GM13977 (cell line): ENCODE measurements around the gene SOX13.

ENCODE experiments used
- DNase-seq: peaks from one replicate; pipeline ENCODE4 v3.0.0; 2012; ENCODE audit warnings: low spot score
- in situ Hi-C: fragments of 300-500 bp; cut with MboI; formaldehyde crosslinking; loops from one replicate; pipeline ENCODE4 v1.12.0; 2022; ENCODE audit warnings: low sequenced_read_pairs, low pct_unique_long_range_greater_than_20kb, mixed read lengths, inconsistent platforms; ENCODE audit not compliant: unreplicated experiment
- TF ChIP-seq, protein P1 (sequence below): IDR thresholded peaks from 2 replicates; pipeline ENCODE4 v1.5.1; 2012; ENCODE audit warnings: mild to moderate bottlenecking, control low read depth; ENCODE audit not compliant: insufficient read depth; ENCODE audit errors: extremely low read depth, missing control alignments

Gene SOX13

DNA sequence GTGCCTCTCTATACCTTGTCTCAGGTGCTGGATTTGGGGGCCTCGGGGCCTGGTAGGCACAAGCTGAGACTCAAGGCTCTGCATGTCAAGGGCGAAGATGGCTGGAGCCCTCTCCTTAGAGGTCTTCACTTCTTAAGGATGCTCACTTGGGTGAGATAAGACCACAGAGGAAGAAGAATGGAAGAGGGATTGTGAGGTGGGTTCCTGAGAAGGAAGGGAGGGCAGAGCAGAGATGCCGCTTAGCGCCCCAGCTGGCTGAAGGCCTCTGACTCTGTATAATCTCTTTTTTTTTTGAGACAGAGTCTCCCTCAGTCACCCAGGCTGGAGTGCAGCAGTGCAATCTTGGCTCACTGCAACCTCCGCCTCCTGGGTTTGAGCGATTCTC is 32.2 kb downstream of the SOX13 start:
- no peak for DNase-seq
- TF ChIP-seq, protein P1, sequence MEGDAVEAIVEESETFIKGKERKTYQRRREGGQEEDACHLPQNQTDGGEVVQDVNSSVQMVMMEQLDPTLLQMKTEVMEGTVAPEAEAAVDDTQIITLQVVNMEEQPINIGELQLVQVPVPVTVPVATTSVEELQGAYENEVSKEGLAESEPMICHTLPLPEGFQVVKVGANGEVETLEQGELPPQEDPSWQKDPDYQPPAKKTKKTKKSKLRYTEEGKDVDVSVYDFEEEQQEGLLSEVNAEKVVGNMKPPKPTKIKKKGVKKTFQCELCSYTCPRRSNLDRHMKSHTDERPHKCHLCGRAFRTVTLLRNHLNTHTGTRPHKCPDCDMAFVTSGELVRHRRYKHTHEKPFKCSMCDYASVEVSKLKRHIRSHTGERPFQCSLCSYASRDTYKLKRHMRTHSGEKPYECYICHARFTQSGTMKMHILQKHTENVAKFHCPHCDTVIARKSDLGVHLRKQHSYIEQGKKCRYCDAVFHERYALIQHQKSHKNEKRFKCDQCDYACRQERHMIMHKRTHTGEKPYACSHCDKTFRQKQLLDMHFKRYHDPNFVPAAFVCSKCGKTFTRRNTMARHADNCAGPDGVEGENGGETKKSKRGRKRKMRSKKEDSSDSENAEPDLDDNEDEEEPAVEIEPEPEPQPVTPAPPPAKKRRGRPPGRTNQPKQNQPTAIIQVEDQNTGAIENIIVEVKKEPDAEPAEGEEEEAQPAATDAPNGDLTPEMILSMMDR: no peak
- in situ Hi-C loops: no loop called here

DNA sequence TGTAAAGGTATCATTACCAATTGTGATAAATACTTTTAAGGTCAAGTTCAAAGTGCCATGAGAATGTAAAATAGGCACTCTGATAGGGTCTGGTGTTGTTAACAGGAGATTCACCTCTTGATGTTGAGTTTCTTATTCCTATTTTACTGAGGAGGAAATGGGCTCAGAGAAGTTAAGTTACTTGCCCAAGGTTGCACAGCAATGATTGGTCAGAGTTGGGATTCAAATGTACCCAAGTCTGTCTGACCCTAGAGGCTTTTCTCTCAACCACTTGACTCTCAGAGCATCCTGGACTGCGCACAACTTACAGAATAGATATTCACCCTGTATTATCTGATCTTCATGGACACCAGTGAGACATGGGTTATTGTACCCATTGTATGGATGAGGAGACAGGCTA is 33.9 kb downstream of the SOX13 start:
- TF ChIP-seq, protein P1: no peak
- in situ Hi-C loops: no loop called here
- DNase-seq: no peak

DNA sequence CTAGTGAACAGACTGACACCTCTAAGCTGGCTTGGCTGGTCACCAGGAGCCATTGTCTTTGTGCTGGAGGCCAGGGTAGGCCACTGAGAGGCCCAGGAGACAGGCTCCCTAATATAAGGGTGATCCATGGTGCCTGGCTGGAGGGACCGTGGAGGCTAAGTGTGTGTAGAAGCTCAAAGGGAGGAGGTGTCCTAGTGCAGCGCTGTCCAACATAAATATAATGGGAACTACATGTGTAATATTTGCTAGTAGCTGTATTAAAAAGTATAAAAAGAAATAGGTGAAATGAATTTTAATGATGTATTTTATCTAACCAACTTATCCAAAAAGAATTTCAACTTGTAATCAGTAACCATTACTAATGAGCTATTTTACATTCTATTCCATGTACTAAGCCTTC is 35.0 kb downstream of the SOX13 start:
- no peak for DNase-seq
- TF ChIP-seq, protein P1: no peak
- in situ Hi-C loops: no loop called here

DNA sequence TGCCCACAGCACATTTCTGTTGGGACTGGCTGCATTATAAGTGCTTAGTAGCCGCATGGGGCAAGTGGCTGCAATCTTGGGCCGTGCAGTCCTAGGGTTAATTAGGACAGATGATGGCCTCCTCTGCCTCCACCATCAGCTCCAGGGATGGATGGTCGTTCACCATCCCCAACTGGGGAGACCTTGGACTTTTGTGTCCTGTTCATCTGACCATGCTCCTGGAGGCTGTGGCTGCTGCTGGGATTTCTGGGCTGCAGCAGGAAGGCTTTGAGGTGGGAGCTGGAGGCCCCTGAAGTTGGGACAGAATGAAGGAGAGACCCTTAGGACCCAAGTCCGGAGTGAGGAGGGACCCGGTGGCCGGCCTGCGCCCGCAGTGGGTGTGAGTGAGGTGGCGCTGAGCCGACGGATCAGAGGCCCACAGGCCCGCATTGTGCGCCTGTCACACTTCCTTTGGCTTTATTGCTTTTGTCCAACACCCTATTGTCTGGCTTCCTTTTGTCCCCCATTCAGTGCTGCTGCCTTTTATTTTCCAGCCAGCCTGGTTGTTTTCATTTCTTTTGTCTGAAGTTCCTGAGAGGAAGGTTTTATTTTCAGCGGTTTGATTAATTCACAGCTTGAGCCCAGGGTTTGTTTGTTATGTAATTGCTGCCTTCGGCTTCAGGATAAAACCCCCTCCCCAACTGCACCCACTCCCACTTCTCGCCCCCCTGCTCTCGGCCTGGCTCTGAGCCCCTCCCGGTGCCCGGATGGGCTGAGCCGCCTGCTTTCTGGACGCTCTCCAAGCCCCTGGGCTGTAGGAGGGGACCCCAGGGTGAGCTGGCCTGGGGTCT is 35.6 kb downstream of the SOX13 start:
- DNase-seq: no peak
- TF ChIP-seq, protein P1: no peak
- in situ Hi-C loops: no loop called here

DNA sequence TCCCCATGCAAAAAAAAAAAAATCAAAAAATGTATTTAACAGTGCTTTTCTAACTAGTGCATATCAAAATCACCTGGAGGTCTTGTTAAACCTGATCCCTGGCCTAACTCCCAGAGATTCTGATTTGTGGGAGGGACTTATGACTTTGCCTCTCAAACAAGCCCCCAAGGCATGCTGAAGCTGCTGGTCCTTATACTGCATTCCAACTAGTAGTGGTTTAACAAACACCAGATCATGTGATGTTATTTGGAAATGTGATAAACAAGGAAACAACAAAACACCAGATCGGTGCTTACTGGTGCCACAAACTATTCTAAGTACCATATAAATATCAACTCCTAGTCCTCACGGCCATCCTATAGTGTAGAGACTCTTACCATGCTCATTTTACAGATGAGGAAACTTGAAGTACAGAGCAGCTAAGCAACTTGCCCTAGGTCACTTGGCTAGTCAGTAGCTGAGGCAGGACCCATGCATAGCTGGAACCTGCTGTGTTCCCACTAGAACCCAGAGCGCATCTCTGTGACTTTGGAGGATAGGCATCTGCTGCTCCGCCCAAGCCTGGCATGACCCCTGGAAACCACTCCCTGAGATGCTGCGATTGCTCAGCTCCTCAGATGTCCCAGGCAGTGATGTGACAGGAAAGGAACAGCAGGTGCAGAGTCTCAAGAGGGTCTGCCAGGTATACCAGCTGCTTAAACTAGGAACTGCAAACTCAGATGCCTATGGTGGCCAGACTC is 38.1 kb downstream of the SOX13 start:
- DNase-seq: no peak
- TF ChIP-seq, protein P1: no peak
- in situ Hi-C loops: no loop called here

DNA sequence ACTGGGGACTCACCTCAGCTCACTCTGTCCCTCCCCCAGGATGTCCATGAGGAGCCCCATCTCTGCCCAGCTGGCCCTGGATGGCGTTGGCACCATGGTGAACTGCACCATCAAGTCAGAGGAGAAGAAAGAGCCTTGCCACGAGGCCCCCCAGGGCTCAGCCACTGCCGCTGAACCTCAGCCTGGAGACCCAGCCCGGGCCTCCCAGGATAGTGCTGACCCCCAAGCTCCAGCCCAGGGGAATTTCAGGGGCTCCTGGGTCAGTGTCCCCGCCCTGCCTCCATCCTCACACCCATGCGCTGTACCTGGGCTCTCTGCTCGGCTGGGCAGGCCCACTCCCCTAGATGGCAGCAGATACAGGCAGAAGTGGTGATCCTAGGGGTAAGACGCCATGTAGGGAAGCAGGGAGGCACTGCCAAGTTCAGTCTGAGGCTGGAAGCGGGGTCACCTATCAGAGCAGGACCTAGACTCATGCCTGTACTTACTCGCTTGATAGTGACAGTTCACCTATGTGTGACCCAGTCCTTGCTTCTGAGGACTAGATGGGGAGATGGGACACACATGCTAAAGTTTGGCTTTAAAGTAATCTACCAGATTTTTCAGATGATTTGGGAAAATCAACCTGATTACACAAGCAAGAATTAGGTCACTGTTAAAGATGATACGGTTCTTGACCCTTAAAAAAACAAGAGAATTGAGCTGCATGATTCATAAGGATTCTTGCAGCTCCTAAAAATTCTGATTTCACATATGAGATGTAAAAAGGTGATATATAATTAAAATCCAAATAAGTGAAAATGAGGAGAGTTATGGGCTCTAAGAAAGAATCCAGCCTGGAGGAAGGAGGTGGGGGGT is 40.2 kb downstream of the SOX13 start:
- TF ChIP-seq, protein P1: no peak
- in situ Hi-C loops: no loop called here
- no peak for DNase-seq
